ENCODE results near the gene RBP2.

DNA sequence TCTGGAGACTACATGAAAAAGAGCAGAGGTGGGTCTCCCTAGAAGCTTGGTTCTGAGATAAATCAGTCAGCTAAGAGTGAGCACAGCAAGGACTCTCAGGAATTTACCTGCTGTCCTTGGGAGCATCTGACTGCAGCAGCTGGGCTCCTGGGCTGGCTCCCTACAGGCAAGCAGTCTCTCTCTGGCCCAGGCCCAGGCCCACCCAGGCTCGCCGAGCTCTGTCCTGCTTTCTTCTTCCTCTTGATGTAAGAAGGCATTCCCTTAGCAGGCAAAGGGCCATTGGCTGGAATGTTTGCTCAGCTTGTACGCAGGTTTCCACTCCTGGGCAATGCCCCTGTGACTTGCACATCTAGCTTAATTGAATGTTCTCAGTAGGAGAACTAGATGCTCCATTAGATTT, 4.3 kb upstream of the RBP2 start:
- no peak for TF ChIP-seq CTCF (IDR thresholded peaks at IDR 0.05)
- no peak for TF ChIP-seq EP300 (IDR thresholded peaks at IDR 0.05)
- TF ChIP-seq POLR2A (IDR thresholded peaks at IDR 0.05): no peak
- TF ChIP-seq POLR2AphosphoS5 (IDR thresholded peaks at IDR 0.05): no peak

All from sigmoid colon (tissue), 4 donors.